Stimulated activated CD8-positive, alpha-beta memory T cell treated with anti-CD3 and anti-CD28 coated beads, Interleukin-4, amount 100 ng/mL, for 1 hour (primary cell): ENCODE results near the gene SSPN.
"Not testable (repeated sequence)": the region's sequence is repeated elsewhere in the genome, so short reads cannot be mapped to it uniquely, and the experiment has no call there.

Experiments
- DNase-seq, 2 donors: peaks; one replicate each; pipeline ENCODE4 v3.0.0-alpha.2; 2020; ENCODE audit warnings: low read depth in 2 of 2, low spot score in 1 of 2

SSPN gene

DNA sequence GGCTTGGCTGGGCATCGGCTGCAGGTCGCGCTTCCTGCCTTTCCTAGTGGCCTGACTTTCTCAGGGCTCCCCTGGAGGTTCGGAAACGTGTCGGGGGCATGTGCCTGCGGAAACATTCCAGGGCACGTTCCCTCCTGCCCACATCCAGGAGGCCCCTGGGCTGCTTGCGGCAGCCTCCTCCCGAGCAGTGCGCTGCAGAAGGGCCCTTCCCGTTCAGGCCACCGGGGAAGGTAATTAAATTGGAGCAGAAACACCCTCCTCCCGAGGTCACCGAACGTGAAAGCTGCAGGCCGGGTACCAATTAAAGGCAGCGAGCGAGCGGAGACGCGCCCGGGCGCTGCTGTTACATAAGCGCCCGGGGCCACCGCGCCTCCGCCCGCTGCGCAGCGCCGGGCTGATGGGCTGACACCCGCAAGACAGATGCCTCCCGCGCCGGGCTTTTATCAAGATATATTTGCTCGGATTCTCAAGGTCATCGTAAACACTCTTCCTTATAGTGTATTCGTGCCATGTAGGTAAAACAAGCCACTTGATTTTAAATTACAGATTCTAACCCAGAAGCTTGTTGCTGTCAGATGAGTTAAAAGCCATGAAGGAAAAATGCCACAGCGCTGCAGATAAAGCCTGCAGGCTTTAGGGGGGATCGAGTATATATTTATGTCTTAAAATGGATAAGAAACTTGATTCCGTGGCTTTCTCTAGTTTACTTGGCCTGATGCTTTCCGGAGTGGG lies 31.4 kb downstream of the SSPN start:
- DNase-seq, result no peak

DNA sequence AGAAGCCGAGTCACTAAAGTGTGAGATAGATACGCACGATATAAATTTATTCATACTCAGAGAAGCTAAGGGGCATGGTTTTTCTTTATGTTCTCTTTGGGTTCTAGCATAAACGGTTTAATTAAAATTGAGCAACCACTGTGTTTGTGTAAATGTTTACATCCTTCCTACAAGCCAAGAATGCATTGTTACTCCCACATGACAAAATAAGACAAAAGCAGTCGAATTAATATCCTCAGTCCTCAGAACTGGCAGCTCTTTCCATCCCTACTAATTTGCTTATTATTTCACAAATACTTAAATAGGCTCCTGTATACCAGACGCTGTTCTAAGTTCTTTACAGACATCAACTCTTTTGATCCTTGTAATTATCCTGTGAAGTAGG lies 32.0 kb downstream of the SSPN start:
- no peak for DNase-seq

DNA sequence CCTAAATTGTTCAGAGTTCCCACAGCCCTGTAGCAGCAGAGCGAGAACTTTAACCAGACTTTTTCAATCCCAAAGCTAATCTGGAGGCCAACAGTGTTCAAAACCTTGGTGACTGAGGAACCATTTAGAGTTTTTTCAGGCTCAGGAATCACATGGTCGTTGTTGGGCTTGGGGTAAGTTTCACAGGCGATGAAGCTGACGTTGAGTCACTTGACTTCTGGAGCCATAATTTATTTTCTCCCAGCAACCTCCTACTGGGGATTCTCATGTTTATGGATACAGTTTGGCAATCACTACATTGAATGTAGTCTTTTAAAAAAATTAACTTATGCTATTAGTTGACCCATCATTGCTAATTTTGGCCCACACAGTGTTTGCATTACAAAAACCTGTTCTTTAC lies 34.5 kb downstream of the SSPN start:
- no peak for DNase-seq

DNA sequence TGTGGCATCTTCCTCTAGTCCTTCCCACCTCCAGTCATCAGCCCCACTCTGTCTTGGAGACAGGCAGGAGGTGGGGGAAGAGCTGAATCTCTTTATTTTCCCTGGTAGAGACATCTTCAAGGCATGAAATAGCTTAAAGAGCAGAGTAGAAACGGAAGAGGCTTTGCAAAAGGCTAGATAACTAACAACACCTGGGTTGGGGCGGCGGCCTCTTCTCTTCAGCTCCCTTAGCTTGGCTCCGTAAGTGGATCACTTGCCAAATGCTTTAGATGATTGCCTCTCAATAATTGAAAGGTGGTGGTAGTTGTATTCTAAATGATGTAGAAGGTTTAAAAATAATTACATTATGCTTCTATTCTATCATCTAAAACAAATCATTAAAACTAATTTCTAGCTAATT lies 36.1 kb downstream of the SSPN start:
- DNase-seq, result no peak

DNA sequence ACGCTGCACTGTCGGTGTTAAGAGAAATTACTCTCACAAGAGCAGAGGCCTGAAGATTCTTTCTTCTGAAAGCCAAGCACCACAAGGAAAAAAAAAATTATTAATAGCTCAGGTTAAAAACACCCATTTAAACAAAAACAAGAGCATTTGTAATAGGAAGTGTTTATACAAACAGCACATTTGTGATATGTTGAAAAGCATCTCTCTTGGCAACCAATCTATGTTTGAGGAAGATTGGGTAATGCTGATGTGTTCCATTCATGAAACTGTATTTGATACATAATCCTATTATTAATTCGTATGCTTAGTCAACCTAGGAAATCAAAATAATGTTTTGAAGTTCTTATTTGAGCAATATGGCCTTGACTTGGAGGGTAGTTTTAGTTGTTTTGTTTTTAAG lies 36.5 kb downstream of the SSPN start:
- no peak for DNase-seq

DNA sequence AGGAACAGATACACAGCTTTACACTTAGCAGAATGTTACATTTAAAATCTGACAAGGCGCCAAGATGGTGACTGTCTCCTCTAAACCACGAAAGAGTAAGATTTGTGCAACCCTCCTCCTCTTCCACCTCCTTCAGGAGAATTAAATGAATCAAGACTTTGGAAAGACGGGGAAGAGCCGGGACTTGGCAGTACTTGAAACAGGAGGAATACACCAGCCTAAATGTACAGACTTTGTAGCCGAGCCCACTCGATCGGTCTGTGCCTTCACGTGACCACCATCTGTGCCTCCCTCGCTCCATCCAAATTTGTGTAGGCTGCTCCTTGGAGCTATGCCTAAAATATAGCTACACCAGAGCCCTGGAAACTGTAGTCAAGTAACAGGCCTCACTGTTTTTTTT lies 38.3 kb downstream of the SSPN start:
- no peak for DNase-seq

DNA sequence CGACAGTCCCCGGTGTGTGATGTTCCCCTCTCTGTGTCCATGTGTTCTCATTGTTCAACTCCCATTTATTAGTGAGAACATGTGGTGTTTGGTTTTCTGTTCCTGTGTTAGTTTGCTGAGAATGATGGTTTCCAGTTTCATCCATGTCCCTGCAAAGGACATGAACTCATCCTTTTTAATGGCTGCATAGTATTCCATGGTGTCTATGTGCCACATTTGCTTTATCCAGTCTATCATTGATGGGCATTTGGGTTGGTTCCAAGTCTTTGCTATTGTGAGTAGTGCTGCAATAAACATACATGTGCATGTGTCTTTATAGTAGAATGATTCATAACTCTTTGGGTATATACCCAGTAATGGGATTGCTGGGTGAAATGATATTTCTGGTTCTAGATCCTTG lies 40.1 kb downstream of the SSPN start:
- DNase-seq, result not testable (repeated sequence)

DNA sequence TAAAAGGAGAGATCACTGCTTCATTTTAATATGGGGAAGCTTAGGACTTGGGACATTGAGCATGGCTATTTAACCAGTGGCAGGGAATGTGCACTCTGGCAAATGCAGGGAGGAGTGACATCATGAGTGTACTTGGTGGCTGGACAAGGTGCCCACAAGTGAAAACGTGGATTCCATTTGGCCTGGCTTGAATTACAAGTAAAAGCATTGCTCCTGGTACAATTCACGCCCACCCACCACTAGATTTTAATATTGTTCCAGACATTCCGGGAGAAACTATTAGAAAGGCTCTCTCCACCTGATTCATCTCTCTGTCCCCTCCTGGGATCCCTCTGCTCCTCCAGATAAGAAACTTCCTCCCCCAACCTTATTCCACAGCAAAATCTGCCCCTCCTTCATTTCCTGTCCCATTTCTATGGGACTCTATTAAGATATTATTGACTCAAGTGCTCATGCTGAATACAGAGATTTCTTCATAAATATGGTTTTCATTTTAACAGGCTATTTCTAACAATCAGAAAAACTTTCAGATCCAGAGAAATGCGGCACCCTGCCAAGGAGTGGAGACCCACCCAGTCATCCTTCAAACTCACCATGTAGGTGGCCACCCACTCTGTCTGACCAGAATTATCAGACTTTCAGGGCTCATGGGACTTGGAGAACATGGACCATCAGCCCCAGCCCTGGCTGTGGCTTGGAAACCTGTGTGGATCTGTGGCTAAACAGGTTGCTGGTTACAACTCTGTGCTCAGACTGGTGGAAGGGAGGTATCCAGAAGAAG lies 43.2 kb downstream of the SSPN start:
- DNase-seq, result no peak

DNA sequence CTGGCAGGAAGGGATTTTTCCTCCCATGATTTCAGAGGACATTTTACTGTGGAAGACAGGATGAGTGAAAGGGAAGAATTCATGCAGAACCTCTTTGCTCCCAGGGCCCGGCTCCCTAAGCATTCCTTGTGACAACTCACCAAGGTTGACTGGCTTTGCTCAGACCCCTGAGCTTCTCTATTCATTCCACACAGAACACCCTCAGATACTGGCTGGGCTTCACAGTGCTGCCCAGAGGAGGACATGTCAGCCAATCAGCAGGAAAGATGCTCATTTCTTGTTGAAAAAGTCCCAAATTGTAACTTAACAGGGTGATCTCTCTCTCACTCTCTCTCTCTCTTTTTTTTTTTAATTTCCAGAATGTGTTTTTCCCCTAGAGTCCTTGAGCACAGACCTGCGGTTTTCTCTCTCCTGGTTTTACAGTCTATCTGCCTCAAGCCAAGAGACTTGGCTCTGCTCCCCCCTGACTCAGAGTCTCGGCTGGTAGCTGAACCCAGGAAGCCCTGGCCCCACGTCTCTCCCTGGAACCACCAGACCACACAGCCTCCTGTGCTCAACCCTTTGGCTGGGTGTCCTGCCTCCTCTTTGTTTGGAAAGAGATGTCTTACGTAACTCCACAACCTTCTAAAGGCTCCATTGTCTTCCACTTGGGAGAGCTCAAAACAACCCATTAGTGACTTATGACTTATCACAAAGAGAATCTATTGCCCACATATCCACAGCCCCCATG lies 43.9 kb downstream of the SSPN start:
- DNase-seq, result no peak

DNA sequence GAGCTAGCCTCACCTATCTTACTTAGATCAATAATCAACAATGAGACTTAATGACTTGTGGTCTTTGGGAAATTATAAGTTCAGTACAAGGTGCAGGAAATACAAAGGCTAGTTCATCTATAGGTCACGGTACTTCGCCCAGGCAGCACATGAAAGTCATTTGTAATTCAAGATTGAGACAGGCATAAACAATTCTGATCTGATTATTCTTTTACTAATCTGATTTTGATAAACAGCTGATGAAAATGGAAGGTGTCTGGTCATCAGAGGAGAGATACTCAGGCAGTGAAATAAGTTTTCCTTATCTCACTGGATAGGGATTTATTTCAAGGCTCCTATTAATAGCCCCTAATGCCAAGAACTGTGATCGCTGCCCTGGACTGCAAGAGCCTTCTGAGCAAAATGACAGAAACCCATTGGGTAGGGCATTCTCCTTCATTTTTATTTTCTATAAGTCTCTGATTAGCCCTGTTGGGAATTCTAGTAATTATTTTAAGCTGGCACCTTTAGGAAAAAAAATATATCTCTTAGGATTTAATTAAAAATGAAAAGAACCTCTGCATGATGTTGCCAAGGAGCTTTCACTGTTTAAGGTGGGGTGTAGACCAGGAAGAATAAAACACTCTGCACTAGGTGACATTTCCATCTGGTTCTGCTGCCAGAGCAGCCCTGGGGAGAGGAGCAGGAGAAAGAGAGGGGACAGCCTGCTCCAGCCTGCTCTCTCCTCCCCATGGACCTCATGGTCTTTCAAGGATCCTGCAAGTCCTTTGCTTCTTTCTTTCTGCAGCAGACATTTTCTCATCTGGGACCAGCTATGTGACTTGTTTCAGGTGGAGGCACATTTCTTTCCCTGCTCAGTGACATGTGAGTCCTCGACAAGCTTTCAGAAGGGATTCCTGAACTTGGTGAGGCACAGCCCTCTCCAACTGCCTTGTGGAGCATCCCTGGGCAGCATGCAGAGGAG lies 44.8 kb downstream of the SSPN start:
- no peak for DNase-seq

DNA sequence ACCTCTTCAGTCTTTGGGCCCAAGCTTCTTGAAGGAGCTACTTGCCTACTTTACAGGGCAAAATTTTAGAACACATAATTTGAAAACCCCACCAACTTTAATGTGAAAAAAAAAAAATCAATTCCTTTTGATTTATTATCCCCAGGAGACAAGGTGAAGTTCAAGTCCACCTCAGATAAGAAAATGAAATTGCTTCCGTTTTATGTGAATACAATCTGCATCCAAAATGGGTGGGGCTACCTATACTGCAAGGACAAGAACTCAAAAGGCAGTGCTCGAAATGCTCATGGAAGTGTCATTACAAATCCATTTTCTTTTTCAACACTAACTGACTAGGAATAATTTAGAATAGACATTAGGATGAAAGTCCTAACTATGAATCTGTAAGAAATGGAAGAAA lies 45.7 kb downstream of the SSPN start:
- DNase-seq, result no peak

DNA sequence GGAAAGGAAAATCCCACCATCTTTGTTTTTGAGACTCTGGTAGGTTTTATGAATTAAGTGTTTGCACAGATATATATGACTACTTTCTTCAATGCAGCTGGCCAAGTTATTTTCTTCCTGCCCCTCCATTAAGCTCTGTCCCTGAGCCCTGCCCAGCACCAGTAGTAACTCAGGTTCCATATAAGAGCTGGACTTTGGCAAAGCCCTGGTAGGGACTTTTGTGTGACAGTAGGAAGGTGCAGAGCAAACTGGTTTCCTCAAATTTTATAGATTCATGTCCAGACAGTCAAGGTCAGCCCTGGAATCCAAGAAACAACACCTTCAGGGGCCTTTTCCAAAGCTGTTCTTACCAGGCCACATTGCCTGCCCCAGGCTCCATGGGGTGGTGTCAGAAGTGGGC lies 47.3 kb downstream of the SSPN start:
- no peak for DNase-seq

DNA sequence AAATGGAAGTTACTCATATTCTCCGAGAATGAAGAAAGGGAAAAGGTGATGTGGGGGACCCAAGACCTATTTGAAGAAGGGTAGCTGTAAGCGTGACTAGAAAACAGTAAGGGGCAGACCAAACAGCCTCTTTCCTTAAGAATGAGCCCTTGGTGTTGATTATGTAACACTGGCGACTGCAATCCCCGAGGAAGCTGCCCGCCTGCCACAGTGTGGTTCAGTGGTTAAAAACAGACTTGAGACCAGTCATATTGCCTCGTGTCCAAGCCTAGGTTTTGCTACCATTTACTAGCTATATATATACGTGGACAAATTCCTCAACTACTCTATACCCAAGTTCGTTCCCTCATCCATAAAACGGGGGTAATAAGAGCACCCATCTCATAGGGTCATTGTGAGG lies 49.1 kb downstream of the SSPN start:
- DNase-seq, result no peak

DNA sequence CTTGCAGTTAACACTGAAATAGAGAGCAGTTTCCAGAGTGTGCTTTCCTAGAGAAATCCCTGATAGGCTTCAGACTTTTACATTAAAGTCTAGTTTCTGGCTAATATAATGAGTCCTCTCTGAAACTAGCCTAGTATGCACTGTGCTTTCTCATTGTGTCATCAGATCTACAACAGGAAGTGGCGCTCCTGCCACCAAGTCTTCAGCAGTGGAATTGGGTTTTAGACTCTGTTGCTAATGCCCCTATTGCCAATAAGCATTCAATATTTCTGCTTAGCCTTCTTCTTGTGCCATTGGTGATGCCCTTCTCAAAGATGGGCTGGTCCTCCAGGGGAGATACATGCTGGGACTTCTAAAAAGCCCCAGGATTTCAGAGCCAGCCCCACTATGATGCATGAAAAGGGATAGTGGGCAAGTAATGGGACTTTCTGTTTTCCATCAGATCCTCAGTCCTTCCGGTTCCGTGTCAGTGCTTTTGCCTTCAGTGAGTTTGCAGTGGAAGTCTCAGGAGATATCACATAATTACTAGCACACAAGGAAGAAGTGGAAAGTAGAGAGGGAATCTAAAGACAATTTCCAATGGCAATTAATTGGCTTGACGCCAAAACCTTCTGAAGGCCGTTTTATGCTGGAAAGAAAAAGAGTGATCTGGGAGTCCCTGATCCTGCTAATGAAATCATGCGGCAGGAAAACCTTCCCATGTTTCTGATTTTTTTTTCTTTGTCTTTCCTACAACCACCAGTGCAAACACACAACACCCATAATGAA lies 50.0 kb downstream of the SSPN start:
- DNase-seq, result no peak

DNA sequence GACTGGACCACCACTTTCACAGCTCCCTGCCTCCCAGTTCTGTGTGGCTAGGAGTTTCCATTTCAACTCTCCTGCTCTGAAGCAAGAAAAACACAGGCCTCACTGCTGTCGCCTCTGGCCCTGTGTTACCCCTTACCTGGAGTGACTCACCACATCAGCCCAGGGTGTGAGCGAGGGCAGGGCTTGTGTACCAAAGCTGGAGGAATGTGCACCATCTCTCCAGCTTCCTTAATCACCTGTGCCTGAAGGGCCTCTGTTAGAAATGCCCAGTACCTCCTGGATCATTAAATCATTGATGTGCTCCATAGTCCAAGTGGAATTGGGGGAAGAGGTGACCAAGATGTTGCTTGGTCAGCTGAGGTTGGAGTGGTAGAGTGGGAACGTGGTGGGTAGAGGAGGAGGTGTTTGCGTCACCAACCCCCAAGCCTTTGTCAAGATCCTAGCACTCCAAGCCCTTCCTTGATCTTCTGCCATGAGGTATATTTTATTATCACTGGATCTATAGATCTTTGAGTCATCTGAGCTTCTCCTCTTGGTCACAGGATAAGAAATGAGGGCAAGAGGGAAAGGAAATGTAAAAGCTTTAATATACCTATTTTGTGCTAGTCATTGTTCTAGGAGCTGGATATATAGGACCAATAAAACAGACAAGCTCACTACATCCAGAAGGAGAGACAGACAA lies 51.3 kb downstream of the SSPN start:
- no peak for DNase-seq

DNA sequence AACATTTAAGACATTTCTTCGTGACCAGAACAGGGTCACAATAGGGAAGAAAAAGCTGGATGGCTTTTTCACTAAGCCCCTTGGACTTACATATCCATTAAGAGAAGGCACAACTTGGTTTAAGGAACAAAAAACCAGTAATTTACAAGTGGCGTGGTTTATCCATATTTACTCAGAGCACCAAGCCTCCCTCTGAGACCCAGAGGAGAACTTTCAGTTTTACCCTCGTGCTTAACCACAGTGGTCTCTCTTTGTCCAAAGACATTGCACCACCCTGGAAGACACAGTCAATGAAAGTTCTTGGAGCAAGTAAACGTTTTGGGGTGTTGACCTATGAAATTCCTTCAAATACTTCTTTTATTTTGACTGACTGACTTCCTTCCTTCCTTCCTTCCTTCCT lies 52.5 kb downstream of the SSPN start:
- DNase-seq, result no peak

DNA sequence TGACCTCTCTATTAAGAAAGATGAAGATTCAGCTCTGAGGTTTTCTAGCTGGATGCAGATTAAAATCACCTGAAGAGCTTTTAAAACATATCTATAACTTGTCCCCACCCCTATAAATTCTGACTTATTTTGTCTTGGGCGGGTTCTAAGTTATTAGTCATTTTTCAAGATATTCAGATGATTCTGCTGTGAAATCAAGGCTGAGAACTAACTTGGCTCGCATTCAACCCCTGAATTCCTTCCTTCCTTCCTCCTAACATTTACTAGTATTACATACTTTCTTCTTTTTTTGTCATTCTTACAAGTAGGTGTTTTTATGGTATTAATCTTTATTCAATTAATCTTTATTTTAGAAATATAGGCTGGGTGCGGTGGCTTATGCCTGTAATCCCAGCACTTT lies 55.4 kb downstream of the SSPN start:
- DNase-seq, result no peak

DNA sequence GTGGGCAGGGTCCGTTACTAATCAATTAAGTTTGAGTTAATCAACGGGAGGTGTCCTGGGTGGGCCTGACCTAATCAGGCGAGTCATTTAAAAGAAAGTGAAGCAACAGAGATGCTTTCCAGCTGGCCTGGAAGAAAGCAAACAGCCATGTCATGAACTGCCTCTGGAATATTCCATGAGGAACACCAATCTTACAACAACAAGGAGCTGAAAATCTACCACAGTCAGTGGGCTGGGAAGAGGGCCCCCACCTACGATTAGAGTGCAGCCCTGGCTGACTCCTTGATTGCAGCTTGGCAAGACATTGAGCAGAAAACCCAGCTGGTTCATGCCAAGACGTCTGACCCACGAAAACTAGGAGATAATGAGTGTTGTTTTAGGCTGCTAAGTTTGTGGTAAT lies 56.2 kb downstream of the SSPN start:
- DNase-seq, result no peak

DNA sequence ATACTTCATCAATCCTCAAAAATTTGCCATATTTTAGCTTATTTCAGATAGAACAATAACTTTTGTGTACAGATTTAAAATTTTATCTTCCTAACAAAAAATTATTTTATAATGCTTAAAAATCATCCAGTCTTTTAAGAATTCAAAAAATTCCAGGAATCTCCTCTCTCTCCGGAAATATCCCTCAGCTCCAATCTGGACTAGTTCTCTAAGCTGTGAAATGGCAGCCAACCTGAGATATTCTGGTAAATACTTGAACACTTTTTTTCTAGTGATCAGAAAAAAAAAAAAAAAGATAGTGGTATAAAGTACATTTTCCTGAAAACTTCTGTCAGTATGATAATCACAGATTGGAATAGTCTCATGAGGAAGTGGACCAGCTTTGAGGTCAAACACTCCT lies 57.6 kb downstream of the SSPN start:
- DNase-seq, result no peak
